GM13976 (cell line): Measurements from ENCODE around the gene NDUFAF8.

Experiments used
- DNase-seq: peaks from one replicate; pipeline ENCODE4 v3.0.0; 2012; ENCODE audit warnings: low spot score
- in situ Hi-C: fragments of 300-500 bp; cut with MboI; formaldehyde crosslinking; loops from one replicate; pipeline ENCODE4 v1.12.0; 2022; ENCODE audit warnings: low sequenced_read_pairs, mixed read lengths, inconsistent platforms; ENCODE audit not compliant: unreplicated experiment
- TF ChIP-seq, protein P1 (sequence below): IDR thresholded peaks from 2 replicates; pipeline ENCODE4 v1.5.1; 2012; ENCODE audit warnings: borderline replicate concordance, mild to moderate bottlenecking; ENCODE audit not compliant: insufficient read depth; ENCODE audit errors: extremely low read depth, missing control alignments, control extremely low read depth

Gene NDUFAF8

GRCh38 chr17:81234506-81234855 is 4.6 kb upstream of the NDUFAF8 start:
- in situ Hi-C loops, result no loop called here

GRCh38 chr17:81234940-81235821 is 3.9 kb upstream of the NDUFAF8 start:
- TF ChIP-seq, protein P1, sequence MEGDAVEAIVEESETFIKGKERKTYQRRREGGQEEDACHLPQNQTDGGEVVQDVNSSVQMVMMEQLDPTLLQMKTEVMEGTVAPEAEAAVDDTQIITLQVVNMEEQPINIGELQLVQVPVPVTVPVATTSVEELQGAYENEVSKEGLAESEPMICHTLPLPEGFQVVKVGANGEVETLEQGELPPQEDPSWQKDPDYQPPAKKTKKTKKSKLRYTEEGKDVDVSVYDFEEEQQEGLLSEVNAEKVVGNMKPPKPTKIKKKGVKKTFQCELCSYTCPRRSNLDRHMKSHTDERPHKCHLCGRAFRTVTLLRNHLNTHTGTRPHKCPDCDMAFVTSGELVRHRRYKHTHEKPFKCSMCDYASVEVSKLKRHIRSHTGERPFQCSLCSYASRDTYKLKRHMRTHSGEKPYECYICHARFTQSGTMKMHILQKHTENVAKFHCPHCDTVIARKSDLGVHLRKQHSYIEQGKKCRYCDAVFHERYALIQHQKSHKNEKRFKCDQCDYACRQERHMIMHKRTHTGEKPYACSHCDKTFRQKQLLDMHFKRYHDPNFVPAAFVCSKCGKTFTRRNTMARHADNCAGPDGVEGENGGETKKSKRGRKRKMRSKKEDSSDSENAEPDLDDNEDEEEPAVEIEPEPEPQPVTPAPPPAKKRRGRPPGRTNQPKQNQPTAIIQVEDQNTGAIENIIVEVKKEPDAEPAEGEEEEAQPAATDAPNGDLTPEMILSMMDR, result no peak

More at GRCh38 chr17:81234506-81234855, 4.6 kb upstream of the NDUFAF8 start:
- TF ChIP-seq, protein P1, result no peak
- DNase-seq, result no peak

GRCh38 chr17:81235822-81236740 is 3.0 kb upstream of the NDUFAF8 start:
- in situ Hi-C loops, result no loop called here
- DNase-seq, result no peak
- TF ChIP-seq, protein P1, result no peak

More at GRCh38 chr17:81234940-81235821, 3.9 kb upstream of the NDUFAF8 start:
- in situ Hi-C loops, result no loop called here
- no peak for DNase-seq

DNA sequence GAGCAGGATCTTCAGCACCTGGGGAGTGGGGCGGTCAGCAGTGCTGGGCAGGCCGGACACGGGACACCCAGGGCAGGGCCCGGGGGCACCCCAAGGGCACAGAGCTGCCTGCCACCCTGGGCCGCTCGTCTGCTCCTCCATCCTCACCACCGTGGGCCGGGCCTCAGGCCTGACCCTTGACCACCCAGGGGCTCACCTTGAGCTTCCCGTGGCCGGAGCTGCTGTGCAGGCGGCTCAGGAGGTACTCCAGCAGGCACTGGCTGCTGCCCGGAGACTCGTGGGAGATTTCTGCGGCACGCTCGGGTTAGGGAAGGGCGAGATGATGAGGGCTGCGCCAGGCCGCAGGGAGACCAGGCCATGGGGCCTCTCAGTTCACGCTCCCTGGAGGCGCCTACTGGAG is 2.3 kb upstream of the NDUFAF8 start:
- in situ Hi-C loops, result no loop called here
- TF ChIP-seq, protein P1, result no peak

GRCh38 chr17:81237591-81238489 is 1.3 kb upstream of the NDUFAF8 start:
- no peak for DNase-seq
- in situ Hi-C loops, result no loop called here
- TF ChIP-seq, protein P1, result no peak

More for the DNA sequence above, 2.3 kb upstream of the NDUFAF8 start:
- no peak for DNase-seq

DNA sequence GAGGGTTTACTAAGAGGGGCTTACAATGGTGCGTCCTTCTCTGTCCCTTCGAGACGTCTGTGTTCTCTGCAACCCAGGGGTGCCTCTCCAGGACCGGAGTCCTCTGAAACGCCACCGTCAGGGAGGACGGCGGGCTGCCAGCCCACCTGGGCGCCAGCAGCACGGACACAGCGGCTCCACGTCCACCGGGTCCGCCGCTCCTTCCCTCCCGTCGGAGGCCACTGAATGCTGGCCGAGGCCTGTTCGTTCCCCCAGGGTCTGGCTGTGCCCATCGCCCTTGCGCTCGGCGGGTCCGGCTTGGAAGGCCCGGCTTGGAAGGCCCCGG is 666 bp upstream of the NDUFAF8 start:
- DNase-seq, result no peak
- in situ Hi-C loops, result no loop called here
- TF ChIP-seq, protein P1, result no peak
